K562 (cell line): ENCODE results near the gene POLR3C. TPM values are rescaled to one million over a fixed set of nuclear protein-coding genes. Genes with fewer than 3 reads are reported as not detected.

Experiments
- BACH1 ChIP-seq: fragments of 200-800 bp; sonication (Bioruptor generic); IDR thresholded peaks from 2 replicates; pipeline ENCODE4 v1.6.1; 2016; ENCODE audit warnings: missing genetic modification characterization, missing compliant biosample characterization
- ELF2 ChIP-seq: fragments of 250-450 bp; sonication (Bioruptor Pico); IDR thresholded peaks from 2 replicates; pipeline ENCODE4 v1.5.0; 2021; ENCODE audit warnings: mild to moderate bottlenecking
- FOXM1 ChIP-seq, 2 experiments: fragments of 450-650 bp in 1 of 2; sonication (generic) in 1 of 2; formaldehyde crosslinking in 1 of 2; IDR thresholded peaks; 2 replicates each; pipeline versions ENCODE4 v1.6.1 to v1.9.0; 2017 to 2022; ENCODE audit warnings: low read depth in 2 of 2, mild to moderate bottlenecking in 2 of 2, missing genetic modification reagents in 1 of 2, moderate library complexity in 1 of 2
- HEY1 ChIP-seq: fragments of 250-450 bp; sonication (Bioruptor Pico); IDR thresholded peaks from 2 replicates; pipeline ENCODE4 v1.5.0; 2020; ENCODE audit warnings: mild to moderate bottlenecking, moderate library complexity, borderline replicate concordance
- MIER1 ChIP-seq: fragments of 450-650 bp; IDR thresholded peaks from 2 replicates; pipeline ENCODE4 v1.6.1; 2016; ENCODE audit warnings: antibody characterized with exemption, mild to moderate bottlenecking, low read depth
- NFE2 ChIP-seq: IDR thresholded peaks from 2 replicates; pipeline ENCODE4 v1.6.1; 2014; ENCODE audit warnings: antibody characterized with exemption, low read depth
- XRCC4 ChIP-seq: IDR thresholded peaks from one replicate; pipeline ENCODE4 v1.6.1; 2011; ENCODE audit not compliant: insufficient read depth, insufficient read length; ENCODE audit errors: extremely low read depth
- ZBTB5 ChIP-seq: fragments of 450-650 bp; IDR thresholded peaks from 2 replicates; pipeline ENCODE4 v1.6.1; 2017; ENCODE audit warnings: antibody characterized with exemption
- ZC3H8 ChIP-seq: fragments of 450-650 bp; IDR thresholded peaks from 2 replicates; pipeline ENCODE4 v1.6.1; 2017
- ZNF436 ChIP-seq: fragments of 250-450, 450-650 bp; sonication (Bioruptor Pico); formaldehyde crosslinking; IDR thresholded peaks from 2 replicates; pipeline ENCODE4 v1.7.0; 2020; ENCODE audit warnings: mild to moderate bottlenecking
- polyA plus RNA-seq, 8 experiments: library from polyadenylated mRNA; depleted of rRNA in 4 of 8; stranded (reverse) in 5 of 8; unstranded in 3 of 8; fragments of >200 nt; fragmentation: Nextera tagmentation in 2 of 8; fragmentation: Illumina TruSeq in 1 of 8; extraction: Ambion mirVana in 2 of 8; extraction: Trizol in 1 of 8; gene quantifications; 2 replicates each; pipeline versions ENCODE4 v1.2.1 to v1.2.3, GENCODE V29; 2011 to 2014; ENCODE audit warnings: inconsistent platforms in 1 of 8, missing spikeins in 1 of 8
- total RNA-seq, 7 experiments: library from RNA; depleted of rRNA in 6 of 7; stranded (reverse); fragments of >200 nt in 6 of 7; fragmentation: Illumina TruSeq in 2 of 7; extraction: Trizol in 2 of 7; gene quantifications; 2 replicates each; pipeline versions ENCODE4 v1.2.1 to v1.2.3, GENCODE V29; 2011 to 2021; ENCODE audit warnings: low replicate concordance in 1 of 7

The POLR3C gene
- total and polyA plus RNA-seq, 9 of the 15 experiments (the other 6 are each of a cell fraction or from before 2014, with no cell fraction given): 19.7 to 64.1 (median 45.2) TPM

GRCh38 chr1:145777357-145778145, 46.4 kb upstream of the POLR3C start (continued):
- TF ChIP-seq ZBTB5: no peak
- no peak for TF ChIP-seq ZC3H8
- no peak for TF ChIP-seq MIER1
- TF ChIP-seq BACH1 (tag): 0 out of 2 replicates have a peak, but pooled peaks have one; percentile 31
- no peak for TF ChIP-seq ELF2 (CRISPR knock-in tag)
- TF ChIP-seq HEY1 (CRISPR knock-in tag): no peak
- no peak for TF ChIP-seq XRCC4
- TF ChIP-seq ZNF436: no peak
- peak; percentile 74 for TF ChIP-seq NFE2
- no peak for TF ChIP-seq FOXM1 (IDR thresholded peaks at IDR 0.05; ENCODE audit: low read depth)
- no peak for TF ChIP-seq FOXM1 (CRISPR knock-in tag; IDR thresholded peaks at IDR 0.05; ENCODE audit: low read depth)
